HG03196 (cell line): ENCODE data around the gene PSMC3.

ENCODE experiments used
- ATAC-seq: cut with Tn5 transposase; IDR thresholded peaks from one replicate; pipeline ENCODE4 v1.9.1; 2021; ENCODE audit not compliant: unreplicated experiment

PSMC3 gene

DNA sequence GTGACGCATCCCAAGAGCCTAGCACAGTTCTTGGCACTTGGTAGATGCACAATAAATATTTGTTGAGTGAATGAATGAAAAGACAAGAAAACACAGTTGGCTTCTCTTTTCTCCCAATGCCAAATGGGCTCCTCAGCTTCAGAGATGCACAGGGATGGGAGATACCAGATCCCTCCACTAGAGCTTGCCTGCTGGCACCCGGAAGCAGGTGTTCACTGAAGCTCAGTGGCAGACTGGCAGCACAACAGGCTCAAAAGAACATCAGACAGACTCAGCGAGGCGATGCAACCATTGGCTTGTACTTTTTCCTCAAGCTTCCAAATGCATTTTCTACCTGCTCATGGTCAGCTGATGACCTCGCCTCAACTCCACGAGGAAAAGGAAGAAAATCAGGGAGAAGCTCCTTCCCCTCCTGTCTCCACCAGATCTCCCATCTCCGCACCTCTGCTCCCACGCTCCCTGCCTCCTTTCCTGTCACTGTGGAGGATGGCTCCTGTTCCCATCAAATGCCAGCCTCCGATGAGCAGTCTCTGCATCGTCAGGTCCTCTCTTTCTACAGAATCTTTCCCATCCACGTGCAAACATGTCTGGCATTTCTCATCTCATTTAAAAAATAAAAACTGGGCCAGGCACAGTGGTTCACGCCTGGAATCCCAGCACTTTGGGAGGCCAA, 16.9 kb upstream of the PSMC3 start:
- ATAC-seq = no peak

DNA sequence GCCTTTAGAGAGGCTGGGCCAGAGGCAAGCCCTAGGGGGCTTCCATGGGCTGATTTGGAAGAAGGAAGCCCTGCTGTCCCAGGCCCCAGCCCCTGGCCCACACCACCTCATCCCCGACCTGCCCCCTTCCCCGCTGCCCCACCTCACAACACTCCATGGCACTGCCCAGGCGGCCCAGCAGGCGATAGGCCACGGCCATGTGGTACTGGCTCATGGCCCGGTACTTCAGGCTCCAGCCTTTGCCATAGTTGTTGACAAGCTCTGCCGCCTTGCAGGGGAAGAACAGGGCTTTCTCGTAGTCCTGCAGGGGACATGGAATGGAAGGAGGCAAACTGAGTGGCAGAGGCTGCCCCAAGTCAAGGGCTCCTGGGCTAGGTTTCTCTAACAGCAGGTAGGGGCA, 16.3 kb upstream of the PSMC3 start:
- ATAC-seq = no peak

DNA sequence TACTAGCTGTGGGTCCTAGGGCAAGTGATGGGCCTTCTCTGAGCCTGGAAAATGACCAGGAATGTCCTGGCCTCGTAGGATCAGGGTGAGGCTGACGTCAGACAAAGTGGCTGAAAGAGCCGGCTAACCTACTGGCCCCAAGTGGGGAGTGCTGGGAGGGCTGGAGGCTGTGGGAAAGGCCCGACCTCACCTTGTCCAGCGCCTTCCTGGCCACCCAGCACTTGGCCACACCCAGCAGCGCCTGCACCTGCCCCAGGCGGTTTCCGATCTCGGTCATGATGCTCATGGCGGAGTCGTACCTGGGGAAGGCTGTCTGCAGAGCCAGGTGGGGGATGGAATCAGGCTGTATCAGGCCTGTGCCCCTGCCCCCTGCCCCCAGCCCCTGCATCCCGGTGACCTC, 15.2 kb upstream of the PSMC3 start:
- no peak for ATAC-seq

DNA sequence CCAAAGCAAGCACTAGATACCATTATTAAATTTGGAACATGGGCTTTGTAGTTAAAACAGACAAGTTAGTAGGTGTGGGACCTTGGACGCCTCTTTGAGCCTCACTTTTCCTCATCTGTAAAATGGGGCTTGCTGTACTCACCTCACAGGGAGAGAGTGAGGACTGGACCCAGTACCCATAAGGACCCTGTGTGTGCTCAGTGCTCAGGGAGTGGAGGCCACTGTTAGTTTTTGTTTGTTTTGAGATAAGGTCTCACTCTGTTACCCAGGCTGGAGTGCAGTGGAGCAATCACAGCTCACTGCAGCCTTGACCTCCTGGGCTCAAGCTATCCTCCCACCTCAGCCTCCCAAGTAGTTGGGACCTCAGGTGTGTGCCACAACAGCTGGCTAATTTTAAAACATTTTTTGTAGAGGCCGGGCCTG, 13.8 kb upstream of the PSMC3 start:
- ATAC-seq = no peak

DNA sequence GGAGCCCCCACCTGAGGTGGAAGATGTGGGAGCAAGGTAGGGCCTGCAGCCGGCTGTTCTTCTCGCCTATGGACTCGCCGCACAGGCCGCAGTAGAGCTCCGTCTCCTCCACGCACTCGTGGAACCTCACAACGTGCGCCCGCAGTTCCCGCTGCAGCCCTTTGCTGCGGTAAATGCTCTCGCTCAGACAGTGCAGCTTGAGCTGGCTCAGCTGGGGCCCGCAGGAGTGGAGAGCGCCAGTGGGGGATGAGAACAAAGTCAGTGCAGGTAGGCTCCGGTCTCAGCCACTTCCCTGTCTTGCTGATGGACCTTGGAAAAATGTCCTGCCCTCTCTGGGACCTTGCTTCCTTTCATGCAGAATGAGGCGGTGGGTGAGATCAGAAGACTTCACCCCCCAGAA, 12.5 kb upstream of the PSMC3 start:
- no peak for ATAC-seq

DNA sequence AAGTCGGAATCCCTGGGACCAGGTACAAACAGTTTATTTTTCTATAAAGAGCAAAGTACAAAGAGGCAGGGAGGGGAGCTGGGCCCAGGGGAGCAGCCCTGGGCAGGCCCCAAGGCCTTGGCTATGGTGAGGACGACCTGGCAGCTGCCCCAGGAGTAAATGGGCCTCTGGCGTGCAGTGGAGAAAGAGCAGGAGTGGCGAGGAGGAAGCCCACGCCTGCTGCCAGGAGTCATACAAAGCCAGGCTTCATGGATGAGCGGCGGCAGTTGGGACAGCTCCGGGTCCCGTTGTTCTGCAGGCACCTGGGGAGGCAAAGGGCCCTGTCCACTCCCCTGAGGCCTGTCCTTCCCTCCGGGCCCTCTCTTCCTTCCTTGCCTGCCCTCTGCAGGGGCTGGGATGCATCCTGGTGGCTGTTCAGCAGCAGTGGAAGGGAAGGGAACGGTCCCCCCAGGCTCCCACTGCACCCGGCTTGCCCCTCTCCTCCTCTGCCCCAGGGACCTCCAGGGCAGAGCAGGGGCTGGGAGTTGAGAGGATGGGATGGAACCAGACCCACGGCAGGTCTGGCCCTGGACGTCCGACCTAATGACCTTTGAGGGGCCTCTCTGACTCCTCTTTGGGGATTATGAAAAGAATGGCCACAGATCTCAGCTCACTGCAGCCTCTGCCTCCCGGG, 11.6 kb upstream of the PSMC3 start:
- no peak for ATAC-seq

DNA sequence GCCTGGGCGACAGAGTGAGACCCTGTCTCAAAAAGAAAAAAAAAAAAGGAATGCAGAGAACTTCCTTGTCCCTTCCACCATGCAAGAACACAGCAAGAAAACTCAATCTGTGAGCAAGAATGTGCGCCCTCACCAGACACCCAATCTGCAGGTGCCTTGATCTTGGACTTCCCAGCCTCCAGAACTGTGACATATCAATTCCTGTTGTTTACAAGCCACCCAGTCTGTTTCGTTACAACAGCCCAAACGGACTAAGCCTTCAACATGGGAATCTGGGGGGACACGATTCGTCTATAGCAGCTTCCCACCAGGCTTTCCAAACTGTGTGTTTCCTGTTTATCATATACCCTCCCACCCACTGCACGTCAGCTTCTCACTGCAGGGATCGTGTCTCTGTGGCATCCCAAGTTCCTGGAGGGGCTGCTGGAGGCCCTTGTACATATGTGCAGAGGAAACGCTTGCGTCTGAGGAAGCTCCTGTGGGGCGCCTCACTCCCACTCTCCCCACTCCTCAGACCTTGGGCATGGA, 11.0 kb upstream of the PSMC3 start:
- ATAC-seq = no peak

DNA sequence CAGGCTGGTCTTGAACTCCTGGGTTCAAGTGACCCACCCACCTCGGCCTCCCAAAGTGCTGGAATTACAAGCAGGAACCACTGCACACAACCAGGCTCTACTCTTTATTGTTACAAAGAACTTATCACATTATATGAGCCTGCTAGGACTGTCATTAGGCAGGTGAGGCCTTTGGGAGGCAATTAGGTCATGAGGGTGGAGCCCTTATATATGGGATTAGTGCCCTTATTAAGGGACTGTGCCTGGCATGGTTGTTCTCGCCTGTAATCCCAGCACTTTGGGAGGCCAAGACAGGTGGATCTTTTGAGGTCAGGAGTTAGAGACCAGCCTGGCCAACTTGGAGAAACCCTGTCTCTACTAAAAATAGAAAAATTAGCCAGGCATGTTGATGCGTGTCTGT, 10.5 kb upstream of the PSMC3 start:
- ATAC-seq = no peak

DNA sequence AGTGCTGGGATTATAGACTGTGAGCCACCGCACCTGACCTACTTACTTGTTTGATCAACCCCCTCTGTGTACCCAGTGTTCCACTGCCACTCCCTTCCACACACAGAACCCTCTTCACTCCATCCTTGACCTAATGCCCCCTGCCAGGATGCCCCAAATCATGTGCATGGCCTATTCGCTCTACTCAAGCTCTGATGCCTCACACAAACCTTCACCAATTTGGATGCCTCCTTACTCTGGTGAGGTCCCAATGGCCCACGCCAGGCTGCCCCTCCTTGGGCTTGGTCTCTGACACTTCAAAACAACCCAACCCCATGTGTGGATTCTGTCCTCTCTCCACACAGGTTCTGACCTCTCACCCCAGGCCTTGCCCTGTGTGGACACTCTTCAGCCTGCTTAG, 9.4 kb upstream of the PSMC3 start:
- ATAC-seq = no peak

DNA sequence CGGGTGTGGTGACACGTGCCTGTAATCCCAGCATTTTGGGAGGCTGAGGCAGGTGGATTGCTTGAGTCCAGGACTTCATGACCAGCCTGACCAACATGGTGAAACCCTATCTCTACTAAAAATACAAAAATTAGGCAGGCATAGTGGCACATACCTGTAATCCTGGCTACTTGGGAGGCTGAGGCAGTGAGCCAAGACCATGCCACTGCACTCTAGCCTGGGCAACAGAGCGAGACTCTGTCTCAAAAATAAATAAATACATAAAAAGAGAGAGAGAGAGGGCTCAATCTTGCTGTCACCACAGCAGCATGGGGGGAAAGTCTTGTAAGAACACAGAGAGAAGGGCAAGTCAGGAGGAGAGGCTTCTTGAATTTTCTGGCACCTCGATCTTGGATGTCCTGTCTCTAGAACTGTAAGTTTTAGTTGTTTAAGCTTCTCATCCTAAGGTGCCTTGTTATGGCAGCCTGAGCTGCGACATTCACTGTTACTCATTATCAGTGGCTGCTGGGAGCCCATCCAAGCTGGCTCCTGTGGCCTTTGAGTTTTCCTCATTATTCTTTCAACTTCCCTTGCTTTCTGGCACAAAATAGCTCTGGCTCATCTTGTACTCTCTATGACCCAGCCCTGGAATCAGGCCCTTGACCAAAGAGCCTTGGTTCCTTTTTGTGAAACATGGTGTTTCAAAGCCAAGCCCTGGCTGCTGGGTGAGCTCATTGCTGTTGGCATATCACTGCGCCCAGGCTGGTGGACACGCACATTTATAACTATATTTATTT, 8.0 kb upstream of the PSMC3 start:
- ATAC-seq = no peak

DNA sequence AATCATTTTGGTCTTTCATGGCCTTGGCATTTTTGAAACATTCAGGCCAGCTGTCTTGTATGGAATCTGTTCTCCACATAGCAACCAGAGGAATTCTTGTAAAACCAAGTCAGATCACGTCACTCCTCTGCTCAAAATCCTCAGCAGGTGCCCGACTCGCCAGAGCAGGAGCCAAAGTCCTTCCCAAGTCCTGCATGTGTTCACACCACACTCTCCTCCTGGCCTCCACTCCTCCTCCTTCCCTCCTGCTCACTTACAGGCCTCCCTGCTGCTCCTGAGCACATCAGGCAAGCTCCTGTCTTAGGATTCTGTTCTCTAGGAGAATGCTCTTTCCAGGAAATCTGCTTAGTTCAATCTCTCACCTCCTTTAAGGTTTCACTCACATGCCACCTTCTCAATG, 6.9 kb upstream of the PSMC3 start:
- ATAC-seq = no peak

DNA sequence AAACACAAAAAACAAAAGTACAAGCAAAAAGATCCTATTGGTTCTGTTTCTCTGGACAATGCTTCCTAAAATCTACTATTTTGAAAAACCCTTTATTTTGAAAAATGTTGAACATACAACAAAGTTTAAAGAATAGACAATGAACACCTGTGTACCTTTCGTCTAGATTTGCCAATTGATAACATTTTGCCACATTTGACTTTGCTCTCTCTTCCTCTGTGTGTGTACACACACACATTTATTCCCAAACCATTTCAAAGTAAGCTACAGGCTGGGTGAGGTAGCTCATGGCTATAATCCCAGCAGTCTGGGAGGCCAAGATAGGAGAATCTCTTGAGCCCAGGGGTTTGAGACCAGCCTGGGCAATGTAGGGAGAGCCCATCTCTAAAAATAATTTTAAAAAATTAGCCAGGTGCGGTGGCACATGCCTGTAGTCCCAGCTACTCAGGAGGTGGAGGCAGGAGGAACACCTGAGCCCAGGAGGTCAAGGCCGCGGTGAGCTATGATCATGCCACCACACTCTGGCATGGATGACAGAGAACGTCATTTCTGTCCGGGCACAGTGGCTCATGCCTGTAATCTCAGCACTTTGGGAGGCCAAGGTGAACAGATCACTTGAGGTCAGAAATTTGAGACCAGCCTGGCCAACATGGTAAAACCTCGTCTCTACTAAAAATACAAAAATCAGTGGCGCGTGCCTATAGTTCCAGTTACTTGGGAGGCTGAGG, 5.3 kb upstream of the PSMC3 start:
- no peak for ATAC-seq

DNA sequence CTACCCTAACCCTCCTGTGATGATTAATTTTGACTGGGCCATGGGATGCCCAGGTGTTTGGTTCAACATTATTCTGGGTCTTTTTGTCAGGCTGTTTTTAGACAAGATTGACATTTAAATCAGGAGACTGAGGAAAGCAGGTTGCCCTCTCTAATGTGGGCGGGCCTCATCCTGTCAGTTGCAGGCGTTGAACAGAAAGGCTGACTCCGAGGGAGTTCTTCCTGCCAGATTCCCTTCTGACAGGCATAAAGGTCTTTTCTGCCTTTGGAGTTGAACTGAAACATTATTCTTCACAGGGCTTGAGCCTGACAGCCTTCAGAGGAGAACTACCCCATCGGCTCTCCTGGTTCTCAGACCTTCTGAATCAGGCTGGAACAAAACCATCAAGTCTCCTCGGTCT, 4.3 kb upstream of the PSMC3 start:
- no peak for ATAC-seq

DNA sequence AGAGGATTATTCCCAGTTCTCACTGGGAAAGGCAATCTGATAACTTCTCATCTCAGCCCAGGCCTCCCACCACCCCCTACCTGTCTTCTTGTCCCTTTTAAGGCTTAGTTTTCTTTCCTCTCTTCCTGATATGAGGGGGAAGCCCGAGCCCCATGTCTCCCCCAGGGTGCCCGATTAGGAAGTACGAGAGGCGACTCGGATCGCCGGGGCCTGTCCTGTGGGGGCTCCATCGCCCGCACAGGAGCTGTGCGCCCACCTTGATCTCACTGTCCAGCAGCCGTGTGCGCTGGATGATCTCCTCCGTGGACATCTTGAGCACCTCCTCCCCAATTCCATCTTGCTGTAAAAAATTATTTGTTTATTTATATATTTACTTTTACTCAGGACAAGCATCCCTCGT, 628 bp downstream of the PSMC3 start:
- ATAC-seq = no peak

DNA sequence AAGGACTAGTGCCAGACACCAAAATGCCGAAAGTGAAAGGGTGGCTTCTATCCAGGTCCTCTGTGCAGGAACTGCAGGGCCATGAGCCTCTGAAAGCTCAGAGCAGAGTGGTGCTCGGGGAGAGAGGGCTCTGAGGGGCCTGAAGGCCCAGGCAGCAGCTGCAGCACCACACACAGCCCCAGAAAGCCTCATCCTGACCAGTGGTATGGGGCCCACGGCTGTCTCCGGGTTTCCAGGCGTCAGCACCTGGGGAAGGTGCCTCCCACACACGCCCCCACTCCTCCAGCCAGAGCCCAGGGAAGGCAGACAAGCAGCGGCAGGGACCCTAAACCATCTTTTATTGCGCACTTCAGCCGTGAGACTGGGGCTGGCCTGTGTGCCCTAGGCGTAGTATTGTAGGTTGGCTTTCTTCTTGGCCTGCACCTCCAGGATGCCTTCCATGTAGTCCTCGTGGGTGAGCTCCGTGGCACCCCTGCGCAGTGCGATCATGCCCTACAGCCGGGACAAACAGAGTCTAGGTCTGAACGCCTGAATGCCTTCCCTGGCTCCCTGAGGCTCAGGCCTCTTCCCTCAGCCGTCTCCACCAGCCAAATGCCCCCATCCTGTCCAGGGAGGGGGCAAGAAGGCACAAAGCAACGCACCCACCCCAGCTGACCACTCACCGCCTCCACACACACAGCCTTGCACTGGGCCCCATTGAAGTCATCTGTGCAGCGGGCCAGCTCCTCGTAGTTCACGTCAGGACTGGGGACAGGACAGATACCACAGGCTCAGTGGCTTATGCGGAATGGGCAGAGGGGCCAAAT, 7.6 kb downstream of the PSMC3 start:
- ATAC-seq = no peak

DNA sequence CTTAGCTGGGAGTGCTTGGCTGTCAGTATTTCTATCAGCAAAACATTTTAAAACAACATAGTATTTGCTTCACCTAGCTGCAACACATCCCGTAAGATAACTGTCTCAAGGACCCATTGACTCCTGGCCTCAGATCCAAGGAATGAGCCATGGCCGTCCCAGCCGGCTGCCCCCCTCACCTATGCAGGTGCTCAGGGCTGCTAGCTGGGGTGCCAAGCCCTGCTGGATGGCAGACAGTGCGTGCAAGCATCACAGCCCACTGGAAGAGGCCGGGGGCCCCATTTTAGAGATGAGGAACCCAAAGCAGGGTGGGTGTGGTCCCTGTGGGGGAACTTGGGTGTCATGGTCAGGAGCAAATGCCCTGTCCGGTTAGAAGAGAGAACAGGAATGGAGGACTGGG, 8.5 kb downstream of the PSMC3 start:
- no peak for ATAC-seq

DNA sequence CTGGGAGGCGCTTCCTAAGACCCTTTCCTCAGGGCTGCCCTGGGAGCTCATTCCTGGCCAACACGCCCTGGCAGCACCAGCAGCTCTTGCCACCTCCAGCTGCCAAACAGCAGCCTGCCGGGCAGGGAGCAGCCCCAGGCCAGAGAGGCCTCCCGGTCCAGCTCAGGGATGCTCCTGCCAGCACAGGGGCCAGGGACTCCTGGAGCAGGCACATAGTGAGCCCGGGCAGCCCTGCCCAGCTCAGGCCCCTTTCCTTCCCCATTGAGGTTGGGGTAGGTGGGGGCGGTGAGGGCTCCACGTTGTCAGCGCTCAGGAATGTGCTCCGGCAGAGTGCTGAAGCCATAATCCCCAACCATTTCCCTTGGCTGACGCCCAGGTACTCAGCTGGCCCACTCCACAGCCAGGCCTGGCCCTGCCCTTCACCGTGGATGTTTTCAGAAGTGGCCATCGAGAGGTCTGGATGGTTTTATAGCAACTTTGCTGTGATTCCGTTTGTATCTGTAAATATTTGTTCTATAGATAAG, 10.2 kb downstream of the PSMC3 start:
- no peak for ATAC-seq

DNA sequence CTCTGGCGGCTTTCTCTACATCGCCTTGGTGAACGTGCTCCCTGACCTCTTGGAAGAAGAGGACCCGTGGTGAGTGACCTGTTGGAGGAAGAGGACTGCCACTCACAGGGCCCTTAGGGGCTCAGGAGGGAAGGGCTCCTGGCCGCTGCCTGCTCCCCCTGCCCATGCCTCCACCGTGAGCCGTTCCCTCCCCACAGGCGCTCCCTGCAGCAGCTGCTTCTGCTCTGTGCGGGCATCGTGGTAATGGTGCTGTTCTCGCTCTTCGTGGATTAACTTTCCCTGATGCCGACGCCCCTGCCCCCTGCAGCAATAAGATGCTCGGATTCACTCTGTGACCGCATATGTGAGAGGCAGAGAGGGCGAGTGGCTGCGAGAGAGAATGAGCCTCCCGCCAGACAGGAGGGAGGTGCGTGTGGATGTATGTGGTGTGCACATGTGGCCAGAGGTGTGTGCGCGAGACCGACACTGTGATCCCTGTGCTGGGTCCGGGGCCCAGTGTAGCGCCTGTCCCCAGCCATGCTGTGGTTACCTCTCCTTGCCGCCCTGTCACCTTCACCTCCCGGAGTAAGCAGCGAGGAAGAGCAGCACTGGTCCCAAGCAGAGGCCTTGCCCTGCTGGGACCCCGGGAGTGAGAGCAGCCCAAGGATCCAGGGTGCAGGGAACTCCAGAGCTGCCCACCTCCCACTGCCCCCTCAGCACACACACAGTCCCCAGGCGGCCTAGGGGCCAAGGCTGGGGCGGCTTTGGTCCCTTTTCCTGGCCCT, 11.0 kb downstream of the PSMC3 start:
- ATAC-seq = no peak

DNA sequence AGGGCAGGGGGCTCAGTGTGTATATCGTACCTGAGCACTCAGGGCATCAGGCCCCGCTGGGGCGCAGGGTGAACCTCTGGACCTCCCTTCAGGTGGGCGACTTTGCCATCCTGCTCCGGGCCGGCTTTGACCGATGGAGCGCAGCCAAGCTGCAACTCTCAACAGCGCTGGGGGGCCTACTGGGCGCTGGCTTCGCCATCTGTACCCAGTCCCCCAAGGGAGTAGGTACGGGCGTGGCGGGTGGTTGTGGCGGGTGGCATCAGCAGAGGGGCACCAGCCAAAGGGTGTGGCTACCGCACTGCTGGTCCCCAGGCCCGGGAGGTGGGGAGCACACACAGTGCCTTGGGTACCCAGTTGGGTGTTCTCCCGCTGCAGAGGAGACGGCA, 11.6 kb downstream of the PSMC3 start:
- no peak for ATAC-seq
